Frontal cortex (tissue), 4 donors: ENCODE results near the gene KCP. TPM values are rescaled to one million over a fixed set of nuclear protein-coding genes. Genes with fewer than 3 reads are reported as not detected.

ENCODE experiments used
- DNase-seq, 2 donors: peaks; one replicate each; pipeline ENCODE4 v3.0.0; 2012; ENCODE audit warnings: low spot score in 2 of 2
- FAIRE-seq: peaks from 2 replicates; lab custom pipeline; 2012; peaks lifted over from hg19 to GRCh38; lab: Jason Lieb, UNC
- total RNA-seq: library from RNA; depleted of rRNA; stranded (reverse); fragments of >200 nt; gene quantifications from one replicate; pipeline ENCODE4 v1.2.3, GENCODE V29; 2014
- donor health status: control.
- donor health status: control.
- donor health status: control.

KCP gene
- total RNA-seq, 1 donor from 2014 or later, result 0.41 TPM

GRCh38 chr7:128909625-128910568, 612 bp downstream of the KCP start:
- FAIRE-seq, result no peak
- no peak for DNase-seq

DNA sequence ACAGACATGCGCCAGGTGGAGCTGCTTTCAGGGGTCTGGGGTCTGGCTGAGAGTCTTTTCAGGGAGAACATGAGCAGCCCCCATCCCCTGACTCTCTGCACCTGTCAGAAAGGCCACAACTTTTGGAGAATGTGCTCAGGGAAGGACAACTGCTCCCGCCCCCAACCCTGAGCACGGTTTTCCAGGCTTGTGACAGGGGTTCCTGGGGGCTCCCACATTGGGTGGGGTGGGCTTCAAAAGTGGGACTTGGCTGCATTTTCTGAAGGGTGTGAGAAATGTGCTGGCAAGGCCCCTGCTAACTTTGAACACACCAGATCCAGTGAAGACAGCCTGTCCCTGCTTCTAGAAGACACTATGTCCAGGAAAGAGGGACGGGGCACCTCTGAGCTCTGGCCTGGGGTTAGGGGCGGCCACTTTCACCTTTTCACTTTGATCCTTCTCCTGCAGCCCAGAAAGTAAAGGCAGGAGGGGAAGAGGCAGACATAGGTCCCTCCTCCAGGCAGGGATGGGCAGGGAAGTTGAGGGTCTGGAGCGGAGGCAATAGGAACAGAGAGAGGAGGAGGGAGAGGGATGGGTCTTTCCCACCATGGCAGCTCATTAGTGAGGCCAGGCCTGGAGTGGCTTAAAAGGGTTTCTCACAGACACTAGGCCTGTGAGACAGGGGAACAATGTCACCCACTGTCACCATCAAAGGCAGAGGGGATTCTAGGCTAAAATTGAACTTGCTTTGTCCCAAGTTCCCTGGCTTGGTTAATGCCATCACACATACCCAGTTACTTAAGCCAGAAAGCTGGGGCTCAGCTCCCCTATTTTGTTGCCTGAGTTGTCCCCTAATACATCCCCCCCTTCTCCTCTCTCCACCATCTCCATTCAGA, 1.5 kb downstream of the KCP start:
- FAIRE-seq (no peak), DNase-seq (no peak)

DNA sequence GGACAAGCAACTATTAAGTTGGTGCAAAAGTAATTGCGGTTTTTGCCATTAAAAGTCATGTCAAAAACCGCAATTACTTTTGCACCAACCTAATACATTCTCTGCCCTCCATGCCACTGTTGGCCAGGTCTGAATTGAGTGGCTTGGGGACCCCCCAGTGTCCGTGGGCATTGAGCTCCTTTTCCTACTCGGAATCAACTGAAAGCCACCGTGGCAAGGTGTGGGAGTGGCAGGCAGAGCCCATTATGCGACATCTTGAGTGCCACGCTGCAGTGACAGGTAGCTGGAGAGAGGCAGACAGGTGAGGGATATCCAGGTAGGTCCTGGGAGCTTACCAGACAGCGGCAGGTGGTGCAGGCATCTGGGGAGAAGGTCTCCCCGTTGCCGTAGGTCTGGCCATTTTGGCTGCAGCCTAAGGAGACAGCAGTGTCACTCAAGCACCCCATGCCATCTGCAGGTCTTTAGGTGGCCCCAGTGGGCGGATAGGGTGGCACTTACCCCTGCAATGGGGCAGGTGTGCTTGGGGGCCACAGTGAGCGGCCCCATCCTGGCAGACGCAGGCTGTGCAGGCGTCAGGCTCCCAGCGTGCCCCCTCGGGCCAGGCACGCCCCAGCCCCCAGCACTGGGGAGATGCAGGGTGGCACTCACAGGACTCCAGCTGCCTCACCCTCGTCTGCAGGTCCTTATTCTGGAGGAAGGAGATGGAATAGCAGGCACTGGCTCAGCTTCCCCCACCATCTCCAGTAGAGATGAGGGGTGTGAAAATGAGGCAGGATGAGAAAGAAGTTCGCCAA, 3.5 kb downstream of the KCP start:
- DNase-seq, result no peak

DNA sequence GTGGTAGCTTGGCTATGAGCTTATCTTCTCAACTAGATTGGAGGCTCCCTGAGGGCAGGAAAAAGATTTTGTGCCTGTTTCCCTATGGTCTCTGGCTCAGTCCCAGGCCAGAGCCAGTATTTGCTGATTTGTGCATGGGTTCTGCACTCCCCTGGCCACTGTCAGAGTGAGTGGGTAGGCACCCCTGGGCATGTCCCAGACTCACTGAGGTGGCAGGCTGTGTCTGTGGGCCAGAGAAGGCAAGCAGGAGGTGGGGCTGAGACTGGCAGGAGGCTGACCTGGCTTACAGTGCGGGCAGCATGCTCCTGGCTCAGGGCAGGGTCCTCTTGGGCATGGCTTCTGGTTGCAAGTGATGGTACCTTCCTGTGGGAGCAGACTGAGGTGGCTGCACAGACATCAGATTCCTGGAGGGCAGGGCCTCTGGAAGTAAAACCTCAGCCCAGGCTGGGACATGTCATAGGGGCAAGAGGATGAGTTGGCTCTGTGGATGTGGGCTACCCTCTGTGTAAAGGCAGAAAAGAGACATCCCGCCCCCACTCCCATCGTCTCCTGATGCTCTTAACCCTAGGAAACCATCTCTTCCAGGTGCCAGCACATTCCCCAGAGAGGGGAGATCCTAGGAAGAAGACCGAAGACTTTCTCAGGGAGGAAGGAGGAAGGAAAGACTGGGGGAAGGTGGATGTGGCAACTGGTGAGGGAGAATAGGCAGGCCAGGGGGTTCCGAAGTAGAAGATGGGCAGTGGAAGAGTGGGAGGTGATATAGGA, 4.3 kb downstream of the KCP start:
- DNase-seq (no peak), FAIRE-seq (no peak)

More for the DNA sequence above, 3.5 kb downstream of the KCP start:
- no peak for FAIRE-seq

DNA sequence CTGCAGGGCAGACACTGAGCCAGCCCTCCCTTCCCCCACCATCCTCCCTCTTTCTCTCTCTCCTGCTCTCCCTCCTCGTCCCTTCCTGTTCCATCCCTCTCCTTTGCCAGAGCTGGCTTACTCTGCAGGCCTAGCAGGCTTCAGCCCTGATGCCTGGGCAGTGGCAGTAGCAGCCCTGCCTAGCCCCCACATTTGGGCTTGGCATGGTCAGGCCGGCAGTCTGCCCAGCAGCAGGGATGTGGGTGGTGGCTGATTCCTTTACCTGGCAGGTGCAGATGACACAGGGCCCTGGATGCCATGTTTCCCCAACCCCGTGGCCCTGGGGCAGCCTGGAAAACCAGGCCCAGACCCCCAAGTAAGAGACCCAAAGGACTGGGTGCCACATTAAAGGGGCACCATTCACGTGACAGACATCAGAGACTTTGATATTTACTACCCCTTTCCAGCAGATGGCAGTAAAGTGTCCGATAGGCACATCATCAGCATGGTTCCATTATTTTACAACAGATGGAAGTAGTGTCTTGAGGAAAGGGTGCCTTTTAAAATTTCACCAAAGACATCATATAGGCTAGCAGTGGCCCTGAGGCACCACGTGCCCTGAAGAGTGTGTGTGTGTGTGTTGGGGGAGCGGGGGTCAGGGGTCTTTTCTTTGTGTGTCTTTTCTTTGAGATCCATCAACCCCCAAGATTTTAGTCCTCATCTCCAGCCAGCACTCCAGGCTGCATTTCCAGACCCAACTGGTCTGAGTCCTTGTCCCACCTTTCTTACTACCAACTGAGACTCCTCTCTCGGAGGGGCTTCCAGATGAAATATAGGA, 5.9 kb downstream of the KCP start:
- FAIRE-seq, result no peak
- DNase-seq, result peak; percentile 57 to 66

DNA sequence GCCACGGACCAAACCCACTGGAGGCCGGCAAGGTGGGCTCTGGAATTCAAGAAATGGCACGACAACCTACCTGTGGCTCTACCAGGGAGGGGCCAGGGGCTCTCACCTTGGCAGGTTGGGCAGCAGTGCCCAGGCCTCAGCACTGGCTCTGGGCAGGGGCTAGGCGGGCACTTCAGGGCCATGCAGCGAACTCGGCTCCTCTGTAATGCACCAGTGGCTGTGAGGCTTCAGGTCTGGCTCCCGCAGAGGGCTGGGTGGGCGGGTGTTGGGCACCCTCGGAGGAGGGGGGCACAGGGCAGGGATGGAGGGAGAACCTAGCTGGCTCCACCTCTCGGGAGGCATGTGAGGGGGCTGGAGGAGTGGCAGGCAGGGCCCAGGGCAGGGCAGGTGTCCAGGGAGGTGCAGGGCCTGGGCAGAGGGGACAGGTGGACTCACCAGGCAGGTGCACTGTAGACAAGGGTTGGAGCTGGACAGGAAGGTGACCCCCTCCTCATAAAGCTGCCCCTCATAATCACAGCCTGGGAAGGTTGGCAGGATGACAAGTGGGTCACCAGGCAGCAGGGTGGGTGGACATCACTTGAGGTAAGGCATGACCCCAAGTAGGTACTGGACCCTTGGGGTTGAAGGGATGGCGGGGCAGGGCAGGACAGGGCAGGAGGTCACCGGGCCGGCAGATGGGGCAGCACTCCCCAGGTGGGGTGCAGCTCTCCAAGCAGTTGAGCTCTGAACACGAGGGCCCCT, 6.7 kb downstream of the KCP start:
- FAIRE-seq (no peak), DNase-seq (no peak)

GRCh38 chr7:128902761-128903585, 7.5 kb downstream of the KCP start:
- no peak for FAIRE-seq
- DNase-seq, result no peak

- FAIRE-seq (no peak), DNase-seq (no peak)
Observed at GRCh38 chr7:128900237-128900636, 10.3 kb downstream of the KCP start.

GRCh38 chr7:128899392-128899791, 11.1 kb downstream of the KCP start:
- DNase-seq (no peak), FAIRE-seq (no peak)

DNA sequence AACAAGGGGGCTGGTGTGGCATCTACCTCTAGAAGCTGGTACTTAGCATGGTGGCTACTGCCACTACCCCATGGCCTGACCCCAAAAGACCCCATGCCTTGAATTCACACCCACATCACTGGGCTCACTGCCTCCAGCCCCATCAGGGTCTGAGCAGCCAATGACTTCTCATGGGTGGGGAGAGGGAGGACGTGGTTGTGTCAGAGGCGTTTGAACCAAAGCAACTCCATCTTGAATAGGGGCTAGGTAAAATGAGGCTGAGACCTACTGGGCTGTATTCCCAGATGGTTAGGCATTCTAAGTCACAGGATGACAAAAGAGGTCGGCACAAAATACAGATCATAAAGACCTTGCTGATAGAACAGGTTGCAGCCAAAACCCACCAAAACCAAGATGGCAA, 15.2 kb downstream of the KCP start:
- FAIRE-seq (no peak), DNase-seq (no peak)

- DNase-seq, result no peak
- FAIRE-seq, result no peak
Observed at GRCh38 chr7:128894101-128894440, 16.4 kb downstream of the KCP start.

DNA sequence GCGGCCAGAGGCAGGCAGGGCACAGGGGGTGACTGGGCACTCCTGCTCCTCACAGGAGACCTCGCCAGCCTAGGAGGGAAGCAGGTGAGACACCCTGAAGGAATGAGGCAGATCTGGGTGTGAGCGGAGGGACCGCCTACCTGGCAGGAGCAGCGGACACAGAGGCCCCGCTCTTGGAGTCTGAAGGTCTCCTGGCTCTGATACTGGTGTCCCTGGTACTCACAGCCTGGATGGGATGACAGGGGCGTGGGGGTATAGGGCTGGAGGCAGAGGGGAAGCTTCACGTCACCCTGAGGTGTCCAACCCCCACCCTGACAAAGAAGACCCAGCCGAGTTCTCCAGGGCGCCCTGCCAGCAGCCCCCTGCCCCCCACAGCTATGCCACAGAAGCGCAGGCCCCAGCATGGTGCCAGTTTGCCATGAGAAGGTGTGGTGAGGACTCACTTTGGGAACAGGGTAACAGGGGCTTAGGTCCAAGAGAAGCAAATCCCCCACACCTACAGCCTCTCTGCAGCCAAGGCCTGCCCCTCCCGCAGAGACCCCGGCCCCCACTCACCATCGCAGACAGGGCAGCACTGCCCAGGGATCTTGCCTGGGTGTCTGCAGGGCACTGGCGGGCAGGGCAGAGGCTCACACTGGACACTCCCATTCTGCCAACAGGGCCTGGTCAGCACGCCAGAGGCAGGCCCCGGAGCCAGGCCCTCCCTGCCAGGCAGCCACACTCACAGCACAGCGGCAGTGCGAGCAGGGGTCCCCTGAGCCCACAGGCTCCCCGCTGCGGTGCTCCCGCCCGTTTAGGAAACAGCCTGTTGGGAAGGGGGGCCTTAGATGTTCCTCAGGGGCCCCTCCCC, 17.0 kb downstream of the KCP start:
- DNase-seq (no peak), FAIRE-seq (no peak)

DNA sequence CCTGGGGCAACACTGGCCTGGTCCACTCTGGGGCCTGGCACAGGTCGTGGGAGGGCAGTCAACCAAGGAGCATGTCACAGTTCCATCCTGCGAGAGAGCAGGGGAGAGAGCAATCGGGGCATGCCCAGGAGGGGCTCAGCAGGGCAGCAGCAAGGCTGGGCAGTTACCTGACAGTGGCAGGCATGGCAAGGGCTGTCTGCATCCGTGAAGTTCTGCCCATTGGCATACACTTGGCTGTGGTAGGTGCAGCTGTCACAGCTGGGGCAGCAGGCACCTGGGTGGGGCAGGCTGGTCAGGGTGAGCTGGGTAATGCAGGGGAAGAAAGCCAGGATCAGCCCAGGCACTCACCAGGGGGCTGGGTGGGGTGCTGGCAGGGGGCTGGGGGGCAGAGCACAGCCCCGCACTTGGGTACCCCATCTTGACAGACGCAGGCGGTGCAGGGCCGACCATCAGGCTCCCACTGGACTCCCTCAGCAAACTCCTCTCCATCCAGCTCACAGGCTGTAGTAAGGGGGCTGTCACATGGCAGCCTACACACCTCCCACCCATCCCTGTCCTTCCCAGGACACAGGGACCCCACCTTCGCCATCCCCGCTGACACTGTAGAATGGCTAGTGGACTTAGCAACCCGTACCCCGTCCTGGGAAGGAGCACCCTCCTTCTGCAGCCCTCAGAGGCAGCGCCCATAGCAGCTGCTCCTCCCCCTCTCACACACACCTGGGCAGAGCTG, 17.8 kb downstream of the KCP start:
- FAIRE-seq (no peak), DNase-seq (no peak)

DNA sequence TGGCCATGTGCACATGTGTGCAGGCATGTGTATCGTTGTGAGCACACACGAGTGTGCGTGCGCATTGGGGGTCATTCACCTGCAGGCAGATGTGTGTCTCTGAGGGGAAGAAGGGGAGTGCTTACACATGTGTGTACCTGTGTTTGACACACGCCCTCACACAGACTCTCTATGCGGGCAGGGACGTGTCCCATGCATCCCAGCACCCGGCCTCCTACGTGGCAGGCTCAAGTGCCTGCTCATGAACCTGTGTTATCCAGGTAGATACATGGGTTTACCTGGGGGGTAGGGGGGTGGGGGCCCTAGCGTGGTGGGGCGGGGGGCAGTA, 18.6 kb downstream of the KCP start:
- DNase-seq (no peak), FAIRE-seq (no peak)

DNA sequence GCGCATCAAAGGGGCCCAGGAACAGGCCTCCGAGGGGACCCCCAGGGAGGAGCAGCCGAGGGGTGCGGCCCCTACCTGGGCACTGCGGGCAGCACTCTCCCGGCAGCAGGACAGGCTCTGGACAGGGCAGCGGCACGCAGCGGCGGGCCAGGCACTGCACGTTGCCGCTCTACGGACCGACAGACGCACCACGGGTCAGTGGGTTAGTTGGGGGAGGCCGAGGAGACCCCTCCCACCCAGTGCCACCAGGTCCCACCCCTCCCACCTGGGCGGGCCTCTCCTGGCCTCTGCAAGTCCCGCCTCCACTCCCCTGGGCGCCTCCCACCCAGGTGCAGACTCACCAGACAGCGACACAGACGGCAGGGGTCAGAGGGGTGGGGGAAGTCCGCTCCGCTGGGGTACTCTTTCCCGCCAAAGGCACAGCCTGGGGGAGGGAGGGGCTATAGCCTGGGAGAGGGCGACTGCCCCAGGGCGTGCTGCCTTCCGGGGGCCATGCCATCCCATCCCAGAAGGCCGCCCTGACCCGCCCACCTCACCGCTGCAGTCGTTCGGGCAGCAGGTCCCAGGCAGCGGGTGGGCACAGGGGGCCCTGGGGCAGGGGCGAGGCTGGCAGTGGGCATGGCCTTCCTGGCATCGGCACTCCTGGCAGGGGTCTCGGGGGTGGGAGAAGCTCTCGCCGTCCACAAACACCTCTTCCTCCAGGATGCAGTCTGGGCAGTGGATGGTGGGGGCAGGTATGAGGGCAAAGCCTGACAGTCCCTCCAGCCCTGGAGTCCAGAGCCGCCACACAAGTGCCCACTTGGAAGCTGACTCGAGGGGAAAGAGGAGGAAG, 19.2 kb downstream of the KCP start:
- no peak for DNase-seq
- no peak for FAIRE-seq
